H1 (cell line): ENCODE data around the gene AURKB. TPM values are rescaled to one million over a fixed set of nuclear protein-coding genes. Genes with fewer than 3 reads are reported as not detected.

Source experiments
- CTCF ChIA-PET: fragments of 300-600 bp; sonication (Branson Sonifier 250); formaldehyde crosslinking; loops from one replicate; lab custom pipeline; 2021; ENCODE audit not compliant: partially characterized antibody; lab: Charles Lee
- POLR2A ChIA-PET: fragments of 300-600 bp; sonication (Branson Sonifier 250); formaldehyde crosslinking; loops from one replicate; lab custom pipeline; 2021; ENCODE audit warnings: inconsistent platforms; ENCODE audit not compliant: partially characterized antibody; lab: Charles Lee
- DNase-seq, 2 experiments: peaks; one replicate each; pipeline versions ENCODE4 v3.0.0 to v3.0.0-alpha.2; 2010 to 2022; ENCODE audit warnings: low spot score in 2 of 2, low read depth in 1 of 2, mixed read lengths in 1 of 2
- FAIRE-seq: peaks from 2 replicates; lab custom pipeline; 2011; peaks lifted over from hg19 to GRCh38; lab: Jason Lieb, UNC
- H2AFZ ChIP-seq: 2 replicates; pipeline ENCODE4 v1.8.1; 2012; ENCODE audit warnings: low read length, inconsistent platforms
- H2AK5ac ChIP-seq: 2 replicates; pipeline ENCODE4 v1.6.1; 2013; ENCODE audit warnings: low read depth, low read length
- H2BK120ac ChIP-seq: replicated peaks from 2 replicates; pipeline ENCODE3; 2013; ENCODE audit warnings: low read depth, low read length, inconsistent platforms
- H2BK12ac ChIP-seq: 2 replicates; pipeline ENCODE4 v1.6.1; 2013; ENCODE audit warnings: low read depth, low read length
- H2BK15ac ChIP-seq: 2 replicates; pipeline ENCODE4 v1.6.1; 2013; ENCODE audit warnings: low read length
- H2BK20ac ChIP-seq: 2 replicates; pipeline ENCODE4 v1.6.1; 2013; ENCODE audit warnings: low read length
- H2BK5ac ChIP-seq: 2 replicates; pipeline ENCODE4 v1.6.1; 2013; ENCODE audit warnings: low read depth, low read length
- H3K14ac ChIP-seq: 2 replicates; pipeline ENCODE4 v1.6.1; 2013; ENCODE audit warnings: inconsistent platforms; ENCODE audit not compliant: insufficient read length
- H3K18ac ChIP-seq: 2 replicates; pipeline ENCODE4 v1.6.1; 2013; ENCODE audit warnings: low read length; ENCODE audit errors: extremely low read depth
- H3K23ac ChIP-seq: 2 replicates; pipeline ENCODE4 v1.6.1; 2013; ENCODE audit warnings: inconsistent platforms; ENCODE audit not compliant: insufficient read length
- H3K23me2 ChIP-seq: 2 replicates; pipeline ENCODE4 v1.6.1; 2013; ENCODE audit warnings: low read depth, low read length
- H3K27ac ChIP-seq: 2 replicates; pipeline ENCODE4 v1.6.1; 2011; ENCODE audit warnings: low read depth, low read length, inconsistent platforms
- H3K27me3 ChIP-seq, 4 experiments: replicated peaks in 1 of 4; 1 replicate in 1 of 4; 2 replicates in 3 of 4; pipeline versions ENCODE4 v1.6.1 to v1.8.1; 2011 to 2013; ENCODE audit warnings: low read length in 3 of 4, mild to moderate bottlenecking in 3 of 4, inconsistent platforms in 2 of 4, mixed read lengths in 2 of 4, moderate library complexity in 1 of 4; ENCODE audit not compliant: control insufficient read depth in 3 of 4, insufficient read depth in 3 of 4; ENCODE audit errors: extremely low read depth in 1 of 4
- H3K36me3 ChIP-seq, 4 experiments: 2 replicates each; pipeline versions ENCODE4 v1.6.1 to v1.8.1; 2011 to 2013; ENCODE audit warnings: mild to moderate bottlenecking in 4 of 4, low read length in 3 of 4, moderate library complexity in 2 of 4, control low read depth in 1 of 4, inconsistent platforms in 1 of 4; ENCODE audit not compliant: insufficient read depth in 4 of 4, control insufficient read depth in 2 of 4
- H3K4ac ChIP-seq: replicated peaks from 2 replicates; pipeline ENCODE3; 2013; ENCODE audit warnings: low read length, low read depth, mixed read lengths, inconsistent platforms; ENCODE audit not compliant: insufficient read length
- H3K4me1 ChIP-seq, 4 experiments: replicated peaks in 1 of 4; 1 replicate in 1 of 4; 2 replicates in 3 of 4; pipeline versions ENCODE4 v1.6.1 to v1.8.1; 2011 to 2013; ENCODE audit warnings: low read length in 3 of 4, inconsistent platforms in 2 of 4, mixed read lengths in 1 of 4; ENCODE audit not compliant: insufficient read depth in 4 of 4, control insufficient read depth in 3 of 4
- H3K4me2 ChIP-seq, 2 experiments: 2 replicates each; pipeline versions ENCODE4 v1.6.1 to v1.8.1; 2011 to 2013; ENCODE audit warnings: low read depth in 2 of 2, low read length in 2 of 2, control low read depth in 1 of 2, inconsistent platforms in 1 of 2, mild to moderate bottlenecking in 1 of 2; ENCODE audit not compliant: insufficient read depth in 1 of 2
- H3K4me3 ChIP-seq, 4 experiments: fragments of 200-600, 300-600 bp in 1 of 4; sonication (generic), shearing (Covaris generic), sonication (Bioruptor Twin) in 1 of 4; 2 replicates each; pipeline versions ENCODE4 v1.5.1 to v1.8.1; 2011 to 2016; ENCODE audit warnings: low read length in 4 of 4, low read depth in 3 of 4, control low read depth in 2 of 4, inconsistent platforms in 2 of 4, mild to moderate bottlenecking in 2 of 4, mixed read lengths in 1 of 4, moderate library complexity in 1 of 4; ENCODE audit not compliant: insufficient read depth in 2 of 4; ENCODE audit errors: extremely low read depth in 1 of 4
- H3K56ac ChIP-seq: replicated peaks from 2 replicates; pipeline ENCODE3; 2013; ENCODE audit warnings: low read depth, mild to moderate bottlenecking, mixed read lengths, low read length, inconsistent platforms; ENCODE audit not compliant: insufficient read length
- H3K79me1 ChIP-seq: 2 replicates; pipeline ENCODE4 v1.6.1; 2013; ENCODE audit warnings: low read depth, low read length, control low read depth
- H3K79me2 ChIP-seq, 2 experiments: 2 replicates each; pipeline versions ENCODE4 v1.6.1 to v1.8.1; 2012 to 2013; ENCODE audit warnings: low read length in 2 of 2, mild to moderate bottlenecking in 2 of 2, inconsistent platforms in 1 of 2; ENCODE audit not compliant: insufficient read depth in 2 of 2, control insufficient read depth in 1 of 2
- H3K9ac ChIP-seq, 4 experiments: replicated peaks in 1 of 4; 1 replicate in 1 of 4; 2 replicates in 3 of 4; pipeline versions ENCODE4 v1.6.1 to v1.8.1; 2011 to 2013; ENCODE audit warnings: low read depth in 3 of 4, low read length in 3 of 4, control low read depth in 2 of 4, mild to moderate bottlenecking in 2 of 4, moderate library complexity in 2 of 4, inconsistent platforms in 1 of 4; ENCODE audit errors: extremely low read depth in 1 of 4
- H3K9me3 ChIP-seq, 2 experiments: 2 replicates each; pipeline versions ENCODE4 v1.6.1 to v1.8.1; 2012 to 2013; ENCODE audit warnings: mild to moderate bottlenecking in 2 of 2, moderate library complexity in 2 of 2, control low read depth in 1 of 2, inconsistent platforms in 1 of 2, low read depth in 1 of 2, low read length in 1 of 2, mixed read lengths in 1 of 2; ENCODE audit not compliant: insufficient read depth in 2 of 2
- H4K20me1 ChIP-seq, 2 experiments: replicated peaks in 1 of 2; 2 replicates each; pipeline versions ENCODE3 to v1.8.1; 2011 to 2013; ENCODE audit warnings: inconsistent platforms in 2 of 2, low read length in 2 of 2, mild to moderate bottlenecking in 1 of 2; ENCODE audit not compliant: insufficient read depth in 2 of 2, control insufficient read depth in 1 of 2
- H4K5ac ChIP-seq: 2 replicates; pipeline ENCODE4 v1.6.1; 2013; ENCODE audit warnings: low read length, low read depth, mixed read lengths, inconsistent platforms; ENCODE audit not compliant: insufficient read length
- H4K8ac ChIP-seq: 2 replicates; pipeline ENCODE4 v1.8.0; 2013; ENCODE audit warnings: mild to moderate bottlenecking, moderate library complexity, low read length, inconsistent platforms; ENCODE audit not compliant: insufficient read depth; ENCODE audit errors: extremely low read depth
- H4K91ac ChIP-seq: replicated peaks from 2 replicates; pipeline ENCODE3; 2013; ENCODE audit warnings: low read length, mixed read lengths, inconsistent platforms; ENCODE audit not compliant: insufficient read length
- CREB1 ChIP-seq: IDR thresholded peaks from 2 replicates; pipeline ENCODE4 v1.6.1; 2012; ENCODE audit warnings: inconsistent platforms
- FOSL1 ChIP-seq: IDR thresholded peaks from 2 replicates; pipeline ENCODE4 v1.6.1; 2011; ENCODE audit warnings: mild to moderate bottlenecking, low read depth, low read length, moderate library complexity; ENCODE audit not compliant: insufficient read depth
- HDAC2 ChIP-seq, 2 experiments: fragments of 300-600 bp in 1 of 2; sonication (generic) in 1 of 2; IDR thresholded peaks; 2 replicates each; pipeline ENCODE4 v1.6.1; 2011 to 2012; ENCODE audit warnings: low read depth in 2 of 2, low read length in 2 of 2, mild to moderate bottlenecking in 2 of 2, moderate library complexity in 2 of 2, borderline replicate concordance in 1 of 2, inconsistent platforms in 1 of 2
- NANOG ChIP-seq: IDR thresholded peaks from 2 replicates; pipeline ENCODE4 v1.6.1; 2011; ENCODE audit warnings: low read length, low read depth, mild to moderate bottlenecking, inconsistent platforms; ENCODE audit not compliant: insufficient read depth, poor library complexity, severe bottlenecking
- PHF8 ChIP-seq: fragments of 200-600 bp; sonication (generic); conservative IDR thresholded peaks from 2 replicates; pipeline ENCODE4 v1.7.1; 2012; ENCODE audit warnings: low read depth, mild to moderate bottlenecking, inconsistent platforms, low read length, moderate library complexity
- RBBP5 ChIP-seq: IDR thresholded peaks from 2 replicates; pipeline ENCODE4 v1.7.1; 2012; ENCODE audit warnings: low read depth, mild to moderate bottlenecking, inconsistent platforms, low read length, moderate library complexity, borderline replicate concordance
- RNF2 ChIP-seq: fragments of 200-900, 300-1000 bp; sonication (generic); IDR thresholded peaks from 2 replicates; pipeline ENCODE4 v1.7.1; 2016; ENCODE audit warnings: borderline replicate concordance, low read depth, mild to moderate bottlenecking, antibody characterized with exemption, low read length; ENCODE audit not compliant: poor library complexity, severe bottlenecking; ENCODE audit errors: missing control alignments
- SP1 ChIP-seq: IDR thresholded peaks from 2 replicates; pipeline ENCODE4 v1.6.1; 2011; ENCODE audit warnings: low read depth, low read length
- WGBS, 2 experiments: shearing (Covaris generic) in 1 of 2; methylation state at CpG; one replicate each; pipeline versions ENCODE4 v1.1.6 to v1.1.7; 2013 to 2015; ENCODE audit warnings: low lambda C conversion rate in 2 of 2, mixed read lengths in 2 of 2, inconsistent platforms in 1 of 2, low coverage in 1 of 2, missing lambda C conversion rate in 1 of 2; ENCODE audit not compliant: insufficient replicate concordance in 2 of 2, insufficient coverage in 1 of 2, insufficient read length in 1 of 2; ENCODE audit errors: extremely low coverage in 1 of 2, missing lambda C conversion rate in 1 of 2; 5-methylcytosine and 5-hydroxymethylcytosine counted together
- polyA plus RNA-seq, 7 experiments: library from polyadenylated mRNA; depleted of rRNA in 3 of 7; stranded (reverse) in 5 of 7; unstranded in 2 of 7; fragments of >200 nt in 5 of 7; fragments of 200-250 nt in 2 of 7; gene quantifications; 1 replicate in 5 of 7; 2 replicates in 1 of 7; 4 replicates in 1 of 7; pipeline versions ENCODE4 v1.2.1 to v1.2.3, GENCODE V29; 2011 to 2013; ENCODE audit warnings: missing spikeins in 2 of 7, mixed read lengths in 2 of 7
- total RNA-seq: library from RNA; stranded (reverse); fragmentation: NEBNext Ultra II Directional; extraction: Animal tissue kit (Norgen Biotek cat#: 25700); gene quantifications from 2 replicates; pipeline ENCODE4 v1.2.1, GENCODE V29; 2021
- TF ChIP-seq, protein P1 (sequence below): IDR thresholded peaks from 2 replicates; pipeline ENCODE4 v1.6.1; 2012; ENCODE audit warnings: inconsistent platforms

Gene AURKB
- total and polyA plus RNA-seq, 2 of the 8 experiments (the other 6 are each of a cell fraction or from before 2014, with no cell fraction given) = 102 to 160 TPM

DNA sequence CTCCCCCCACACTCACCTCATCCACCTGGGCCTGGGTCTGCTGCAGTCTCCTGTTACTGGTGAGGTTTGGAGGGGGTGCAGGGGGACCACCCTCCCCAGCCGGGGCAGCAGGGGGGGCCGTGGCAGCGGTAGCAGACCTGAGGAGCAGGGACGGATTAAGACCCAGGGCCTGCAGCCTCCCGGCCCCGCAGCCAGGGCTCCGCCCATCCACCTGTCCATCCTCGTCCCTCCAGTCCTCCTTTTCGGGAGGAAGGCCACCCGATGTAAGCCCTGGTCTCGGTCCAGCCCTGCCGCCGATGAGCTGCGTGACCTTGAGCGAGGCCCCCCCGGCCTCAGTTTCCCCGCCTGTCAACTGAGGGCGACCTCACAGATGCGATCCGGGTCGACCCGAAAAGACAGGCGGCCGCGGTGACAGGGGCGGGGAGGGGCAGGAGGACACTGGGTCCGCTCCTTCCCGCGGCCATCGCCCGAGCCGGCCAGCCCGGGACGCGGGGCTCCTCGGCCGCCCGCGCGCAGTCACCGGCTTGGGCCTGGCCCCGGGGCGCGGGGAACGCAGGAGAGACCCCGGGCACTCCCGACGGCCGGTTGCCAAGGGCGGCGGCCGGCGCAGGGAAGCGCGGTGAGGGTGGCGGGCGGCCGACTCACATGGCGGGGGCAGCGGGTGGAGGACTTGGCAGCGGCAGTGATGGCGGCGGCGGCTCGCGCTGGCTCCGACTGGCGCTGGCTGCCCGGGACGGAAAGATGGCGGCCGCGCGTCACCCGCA is 48.0 kb downstream of the AURKB start, which contains the start of gene VAMP2:
VAMP2 (minus strand) TSS at position 716 of the 764 bp plus-strand sequence; CDS start at position 647, 69 bp downstream.
- H2BK20ac ChIP-seq = no peak within 1 kb of the TSS
- H2BK5ac ChIP-seq = peak within 1 kb of the TSS; percentile 100
- H3K56ac ChIP-seq = peak within 1 kb of the TSS; percentile 99
- CTCF ChIA-PET = interaction anchor here (7.7 to 10.3 kb wide), 2 partner anchors 19 to 42 kb away, joined by 54 to 133 read pairs; partner anchors contain the start of gene ALOXE3
- peak within 1 kb of the TSS; percentile 100 for H3K18ac ChIP-seq
- H3K23me2 ChIP-seq = peaks cover 16% of the 10 kb centered on the region
- H3K4me1 ChIP-seq = peaks cover 4 to 25% (median 21%) of the 10 kb centered on the region in 4 experiments
- H3K14ac ChIP-seq = peak within 1 kb of the TSS; percentile 100
- peak within 1 kb of the TSS; percentile 98 for H2BK12ac ChIP-seq
- POLR2A ChIA-PET = interaction anchor here (0.7 to 15.7 kb wide), 10 partner anchors 8 to 83 kb away, joined by 3 to 289 read pairs (median 4); partner anchors contain the start of genes AURKB, BORCS6, PER1 and TMEM107
- peak within 1 kb of the TSS; percentile 99 for H2AK5ac ChIP-seq
- no peaks in the 10 kb centered on the region for H3K9me3 ChIP-seq
- H3K9ac ChIP-seq = peak within 1 kb of the TSS; percentile 94 to 100 (median 97)
- DNase-seq (no peak), FAIRE-seq (no peak)
- peak within 1 kb of the TSS; percentile 99 for H3K27ac ChIP-seq
- H2BK15ac ChIP-seq = peak within 1 kb of the TSS; percentile 94; the same call in 1 of the 2 replicates
- peak within 1 kb of the TSS; percentile 95 for H2BK120ac ChIP-seq
- H3K27me3 ChIP-seq = no peaks in the 10 kb centered on the region
- H4K20me1 ChIP-seq = peaks cover 8 to 9% of the 10 kb centered on the region in 2 experiments
- peak within 1 kb of the TSS; percentile 85 to 98 for H3K4me2 ChIP-seq
- H3K23ac ChIP-seq = no peak within 1 kb of the TSS
- peaks cover 0 to 10% (median 5%) of the 10 kb centered on the region in 4 experiments; a peak in 6 of 8 replicates for H3K36me3 ChIP-seq
- H2AFZ ChIP-seq = peak within 1 kb of the TSS; percentile 55; the same call in 1 of the 2 replicates
- peak within 1 kb of the TSS; percentile 100 for H4K91ac ChIP-seq
- peak within 1 kb of the TSS; percentile 100 for H3K4ac ChIP-seq
- WGBS, 2 experiments = 1% methylated on average over 47 of the region's 75 CpGs; no CpG with 5 or more reads in 1 of the 2 experiments
- H4K5ac ChIP-seq = peak within 1 kb of the TSS; percentile 99
- peaks cover 0 to 15% of the 10 kb centered on the region in 2 experiments; a peak in 2 of 4 replicates for H3K79me2 ChIP-seq
- peak within 1 kb of the TSS; percentile 88 to 98 (median 93) for H3K4me3 ChIP-seq
- peak within 1 kb of the TSS; percentile 100 for H4K8ac ChIP-seq
- H3K79me1 ChIP-seq = peaks cover 8% of the 10 kb centered on the region
- peak; percentile 70; the same call in 1 of the 2 replicates for TF ChIP-seq CREB1
- no peak for TF ChIP-seq SP1
- TF ChIP-seq, protein P1, sequence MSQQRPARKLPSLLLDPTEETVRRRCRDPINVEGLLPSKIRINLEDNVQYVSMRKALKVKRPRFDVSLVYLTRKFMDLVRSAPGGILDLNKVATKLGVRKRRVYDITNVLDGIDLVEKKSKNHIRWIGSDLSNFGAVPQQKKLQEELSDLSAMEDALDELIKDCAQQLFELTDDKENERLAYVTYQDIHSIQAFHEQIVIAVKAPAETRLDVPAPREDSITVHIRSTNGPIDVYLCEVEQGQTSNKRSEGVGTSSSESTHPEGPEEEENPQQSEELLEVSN = no peak
- no peak for TF ChIP-seq RNF2
- peak; percentile 74; the same call in 1 of the 2 replicates for TF ChIP-seq RBBP5
- peak in 1 of 2 experiments; percentile 52; a peak in 1 of 4 replicates for TF ChIP-seq HDAC2 (IDR thresholded peaks at IDR 0.05; ENCODE audit: borderline replicate concordance in 1 of 2, low read depth in 2 of 2, low read length in 2 of 2)
- TF ChIP-seq NANOG = no peak
- no peak for TF ChIP-seq FOSL1
- TF ChIP-seq PHF8 = peak; percentile 74
